ENCODE results near the gene CELF4.

- no peak for TF ChIP-seq CTCF (optimal IDR thresholded peaks at IDR 0.05 in 1 of 3, IDR thresholded peaks at IDR 0.05 in 1 of 3, conservative IDR thresholded peaks at IDR 0.05 in 1 of 3; ENCODE audit: extremely low read depth in 1 of 3, insufficient read depth in 2 of 3, low read length in 3 of 3)
- TF ChIP-seq EZH2 (IDR thresholded peaks at IDR 0.05; ENCODE audit: low read length): no peak
These were observed 135.8 kb downstream of the CELF4 start for GRCh38 chr18:37429791-37430190.

Measured in keratinocyte (primary cell).